HepG2 (cell line): ENCODE measurements around the gene ZNF320.

Experiments
- AGO2 ChIP-seq: fragments of 200-400 bp; formaldehyde crosslinking; optimal IDR thresholded peaks from 2 replicates; pipeline ENCODE3; 2017; ENCODE audit warnings: mild to moderate bottlenecking, low read depth, low read length, moderate library complexity
- CAMTA2 ChIP-seq: sonication (generic); formaldehyde crosslinking; IDR thresholded peaks from 2 replicates; pipeline ENCODE4 v1.4.0; 2020; ENCODE audit warnings: mild to moderate bottlenecking, missing genetic modification reagents, borderline replicate concordance
- EP300 ChIP-seq, 3 experiments: sonication (generic) in 1 of 3; formaldehyde crosslinking in 1 of 3; IDR thresholded peaks; 2 replicates each; pipeline versions ENCODE4 v1.5.1 to v1.6.1; 2011 to 2020; ENCODE audit warnings: low read depth in 2 of 3, low read length in 2 of 3, borderline replicate concordance in 1 of 3, improper control_type of control experiment in 1 of 3, mild to moderate bottlenecking in 1 of 3, missing genetic modification reagents in 1 of 3, moderate library complexity in 1 of 3
- ETV5 ChIP-seq: IDR thresholded peaks from 2 replicates; pipeline ENCODE4 v1.6.1; 2018; ENCODE audit warnings: missing biosample characterization, missing genetic modification reagents, inconsistent platforms, borderline replicate concordance
- EZH2 ChIP-seq: conservative IDR thresholded peaks from 2 replicates; pipeline ENCODE4 v1.6.1; 2012; ENCODE audit warnings: mild to moderate bottlenecking, low read depth, low read length, moderate library complexity
- GTF2F1 ChIP-seq: fragments of 150-350 bp; IDR thresholded peaks from 2 replicates; pipeline ENCODE4 v1.6.1; 2014; ENCODE audit warnings: low read length
- HMGA1 ChIP-seq: sonication (generic); formaldehyde crosslinking; conservative IDR thresholded peaks from 2 replicates; pipeline ENCODE4 v1.4.0; 2020; ENCODE audit warnings: missing genetic modification reagents
- HNF4A ChIP-seq: sonication (generic); formaldehyde crosslinking; IDR thresholded peaks from 2 replicates; pipeline ENCODE4 v1.4.0; 2020; ENCODE audit warnings: missing genetic modification reagents
- SNAPC4 ChIP-seq: sonication (generic); formaldehyde crosslinking; IDR thresholded peaks from 2 replicates; pipeline ENCODE4 v1.4.0; 2020; ENCODE audit warnings: mild to moderate bottlenecking, missing genetic modification reagents
- SP4 ChIP-seq: sonication (generic); formaldehyde crosslinking; IDR thresholded peaks from 2 replicates; pipeline ENCODE4 v1.8.1; 2023; ENCODE audit warnings: mild to moderate bottlenecking, missing genetic modification reagents
- ZNF816 ChIP-seq: sonication (generic); formaldehyde crosslinking; IDR thresholded peaks from 2 replicates; pipeline ENCODE4 v1.8.0; 2022; ENCODE audit warnings: missing genetic modification reagents, mild to moderate bottlenecking, borderline replicate concordance
- ZSCAN9 ChIP-seq: IDR thresholded peaks from 2 replicates; pipeline ENCODE4 v1.6.1; 2016; ENCODE audit warnings: borderline replicate concordance

- TF ChIP-seq CAMTA2 (CRISPR knock-in tag) = no peak
- TF ChIP-seq EZH2 = no peak
- no peak for TF ChIP-seq GTF2F1
- no peak for TF ChIP-seq HMGA1 (CRISPR knock-in tag)
- TF ChIP-seq EP300 (IDR thresholded peaks at IDR 0.05; ENCODE audit: low read depth in 2 of 2, low read length in 2 of 2) = no peak
- no peak for TF ChIP-seq EP300 (CRISPR knock-in tag; IDR thresholded peaks at IDR 0.05; ENCODE audit: borderline replicate concordance)
- no peak for TF ChIP-seq SNAPC4 (CRISPR knock-in tag)
- TF ChIP-seq ZSCAN9 (CRISPR knock-in tag) = no peak
- no peak for TF ChIP-seq ETV5 (CRISPR knock-in tag)
- TF ChIP-seq ZNF816 (CRISPR knock-in tag) = no peak
- no peak for TF ChIP-seq HNF4A (CRISPR knock-in tag)
- no peak for TF ChIP-seq SP4
- no peak for TF ChIP-seq AGO2
These were observed 46.6 kb upstream of the ZNF320 start for GRCh38 chr19:52943884-52944643.
